Stimulated activated CD4-positive, alpha-beta T cell treated with anti-CD3 and anti-CD28 coated beads, TNF-alpha, amount 100 ng/mL, for 48 hours (primary cell): ENCODE data around the gene MAPKAPK2.

Experiments
- DNase-seq, 3 donors: peaks; one replicate each; pipeline ENCODE4 v3.0.0-alpha.2; 2020; ENCODE audit warnings: low read depth in 3 of 3

The MAPKAPK2 gene

DNA sequence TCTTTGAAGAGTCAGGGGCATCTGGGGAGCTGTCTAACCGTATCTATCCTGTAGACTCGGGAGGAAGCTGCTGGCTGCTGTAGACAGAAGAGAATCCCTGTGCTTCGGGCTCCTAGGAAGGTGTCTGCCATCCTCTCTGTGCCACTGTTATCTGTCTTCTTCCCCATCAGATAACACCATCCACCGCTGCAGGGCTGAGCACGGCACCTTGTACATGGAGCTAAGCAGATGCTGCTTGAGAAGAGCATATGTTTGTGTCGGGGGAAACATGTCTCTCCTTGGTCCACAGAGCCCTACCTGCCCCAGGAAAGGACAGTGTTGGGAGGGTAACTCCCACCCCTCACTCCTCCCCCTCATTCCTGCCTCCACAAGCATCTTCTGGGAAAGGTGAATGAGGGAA, 1.4 kb upstream of the MAPKAPK2 start:
- DNase-seq, result no peak

DNA sequence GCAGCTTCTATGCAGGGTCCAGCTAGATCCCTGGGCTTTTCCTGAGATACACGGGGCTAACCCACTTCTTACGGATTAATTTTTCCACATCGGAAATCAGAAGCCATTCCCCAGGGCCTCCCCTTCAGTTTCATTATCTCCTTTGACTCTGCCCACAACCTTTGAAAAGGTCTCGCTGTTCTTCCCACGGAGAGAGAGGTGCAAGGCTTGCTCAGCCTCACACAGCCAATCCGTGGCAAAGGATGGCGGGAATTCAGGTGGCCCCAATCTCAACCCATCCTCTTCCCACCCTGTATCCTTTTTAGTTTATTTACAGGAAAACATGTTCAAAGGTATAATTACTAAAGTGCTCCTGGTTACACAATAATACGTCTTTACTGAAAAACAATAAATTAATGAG, 702 bp upstream of the MAPKAPK2 start:
- no peak for DNase-seq

DNA sequence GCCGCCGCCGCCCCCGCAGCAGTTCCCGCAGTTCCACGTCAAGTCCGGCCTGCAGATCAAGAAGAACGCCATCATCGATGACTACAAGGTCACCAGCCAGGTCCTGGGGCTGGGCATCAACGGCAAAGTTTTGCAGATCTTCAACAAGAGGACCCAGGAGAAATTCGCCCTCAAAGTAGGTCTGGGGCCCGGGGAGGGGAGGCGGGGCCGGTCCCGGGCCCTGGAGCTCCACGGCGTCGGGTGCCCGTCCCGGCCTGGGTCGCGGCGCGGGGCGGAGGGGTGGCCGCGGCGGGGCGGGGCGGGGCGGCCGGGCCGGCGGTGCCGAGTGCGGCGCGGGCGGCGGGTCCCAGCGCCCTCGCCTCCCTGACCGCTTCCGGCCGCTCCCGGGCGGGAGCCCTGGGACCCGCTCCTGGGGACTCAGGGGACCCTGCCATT, 646 bp downstream of the MAPKAPK2 start:
- peak in 1 of 3 donors; percentile 45 for DNase-seq

DNA sequence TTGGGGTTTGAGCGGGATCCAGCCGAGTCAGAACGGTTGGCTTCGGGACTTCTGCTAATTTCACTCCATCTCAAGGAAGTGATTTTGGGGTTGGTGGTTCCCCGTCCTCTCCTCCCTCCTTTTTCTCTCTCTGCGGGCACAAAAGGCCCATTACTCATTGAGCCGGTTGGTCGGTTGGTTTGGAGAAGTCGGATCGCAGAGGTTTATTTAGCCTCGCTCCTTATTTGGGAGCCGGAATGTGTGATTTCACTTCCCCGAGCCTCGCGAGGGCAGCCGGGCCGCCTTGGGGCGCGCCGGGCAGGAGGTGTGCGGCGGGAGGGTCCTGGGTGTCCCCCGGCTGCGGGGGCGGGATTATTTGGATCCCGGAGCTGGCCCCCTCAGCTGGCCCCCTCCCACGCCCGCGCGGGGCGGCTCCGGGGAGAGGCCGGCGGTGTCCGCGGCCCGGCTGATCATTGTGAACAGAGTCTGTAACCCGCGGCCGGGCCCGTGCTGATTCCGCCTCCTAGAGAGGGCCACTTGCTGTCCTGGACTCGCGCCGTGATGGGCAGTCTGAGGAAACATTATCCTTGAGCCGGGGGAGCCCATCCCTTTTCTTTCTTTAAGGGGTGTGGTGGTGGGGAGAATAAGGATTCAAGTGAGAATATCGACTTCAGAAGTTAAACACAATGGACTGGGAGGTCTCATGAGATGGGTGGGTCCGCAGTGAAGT, 1.2 kb downstream of the MAPKAPK2 start:
- peak in 2 of 3 donors; percentile 32 to 44 for DNase-seq

DNA sequence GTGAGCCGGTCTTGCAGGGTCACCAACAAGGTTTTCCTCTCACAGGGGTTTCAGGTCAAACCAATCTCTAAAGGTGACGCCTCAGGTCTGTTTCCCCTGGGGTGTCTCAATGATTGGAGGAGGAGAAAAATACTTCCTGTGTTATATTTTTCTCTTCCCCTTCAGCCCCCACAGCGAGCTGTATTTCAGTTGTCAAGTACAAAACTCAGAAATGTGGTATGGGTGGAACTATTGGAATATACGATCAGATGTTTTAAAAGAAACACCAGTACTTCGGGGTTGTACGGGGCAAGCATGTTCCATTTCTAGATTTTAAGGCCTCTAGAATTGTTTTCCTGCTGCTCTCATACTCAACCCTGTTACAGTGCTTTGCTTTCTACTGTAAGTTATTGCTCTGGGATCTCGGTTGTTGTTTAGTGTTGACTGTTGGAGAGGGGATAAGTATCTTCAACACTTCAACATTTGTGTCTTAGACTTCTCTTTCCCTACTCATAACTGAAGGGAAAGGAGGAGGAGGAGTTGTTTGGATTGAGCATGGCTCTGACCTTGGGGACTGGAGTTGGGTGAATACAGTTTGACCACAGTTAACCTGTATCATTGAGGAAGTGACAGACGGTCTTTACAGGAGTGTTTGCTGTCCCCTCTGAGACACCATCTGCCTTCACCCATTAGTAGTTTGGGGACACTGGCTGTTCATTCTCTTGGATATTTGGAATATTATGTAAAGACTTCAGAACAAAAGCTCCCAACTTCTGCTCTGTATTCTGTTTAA, 2.0 kb downstream of the MAPKAPK2 start:
- DNase-seq, result no peak

DNA sequence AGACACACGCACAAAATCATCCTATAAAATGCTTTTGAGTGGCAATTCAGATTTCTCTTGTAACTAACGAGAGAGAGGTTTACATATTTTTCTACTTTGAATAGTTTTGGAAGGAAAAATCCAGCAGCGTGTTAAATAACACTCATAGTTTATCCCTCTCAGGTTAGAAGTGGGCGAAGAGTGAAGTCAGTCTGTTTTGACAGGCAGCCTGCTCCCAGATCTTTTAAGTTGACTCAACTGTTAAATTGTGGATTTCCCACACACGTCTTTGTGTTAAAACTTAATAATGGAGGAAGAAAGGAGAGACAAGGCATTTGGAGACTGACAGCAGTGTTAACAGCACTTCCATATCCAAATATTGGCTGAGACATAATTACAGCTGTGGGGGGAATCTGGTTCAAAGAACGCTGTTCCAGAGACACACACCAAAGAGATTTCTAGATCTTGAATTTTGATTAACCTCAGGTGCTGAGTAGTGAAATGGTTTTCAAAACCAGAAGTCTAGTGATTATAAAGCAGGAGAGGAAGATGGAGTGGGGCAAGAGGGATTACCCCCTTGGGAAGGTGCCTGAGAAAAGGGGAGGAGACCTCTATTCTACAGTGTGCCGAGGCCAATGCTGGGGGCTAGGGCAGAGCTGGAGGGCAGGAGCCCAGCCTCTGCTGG, 2.7 kb downstream of the MAPKAPK2 start:
- no peak for DNase-seq

DNA sequence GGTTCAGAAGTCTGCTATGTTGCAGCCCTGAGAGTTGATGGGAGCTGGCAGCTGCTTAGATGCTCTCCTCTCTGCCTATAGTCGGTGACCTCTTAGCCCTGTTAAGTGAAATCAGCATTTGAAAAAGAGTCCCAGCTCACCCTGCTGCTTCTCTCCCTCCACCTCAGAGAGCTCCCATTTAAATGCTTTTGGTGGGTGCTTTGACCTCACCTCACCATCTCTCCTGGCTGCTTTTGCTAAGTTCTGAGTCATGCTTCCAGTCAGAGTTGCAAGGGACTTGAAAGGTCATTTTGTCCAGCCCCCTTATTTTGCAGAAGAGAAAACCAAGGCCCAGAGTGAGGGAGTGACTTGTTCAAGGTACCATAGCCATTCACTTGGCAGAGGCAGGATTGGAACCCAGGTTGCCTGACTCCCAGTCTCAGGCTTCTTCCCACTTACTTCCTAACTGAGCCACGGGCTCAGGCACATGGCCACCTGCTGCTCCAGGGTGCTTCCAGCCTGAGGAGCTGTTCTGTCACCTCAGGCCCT, 3.3 kb downstream of the MAPKAPK2 start:
- DNase-seq, result no peak

DNA sequence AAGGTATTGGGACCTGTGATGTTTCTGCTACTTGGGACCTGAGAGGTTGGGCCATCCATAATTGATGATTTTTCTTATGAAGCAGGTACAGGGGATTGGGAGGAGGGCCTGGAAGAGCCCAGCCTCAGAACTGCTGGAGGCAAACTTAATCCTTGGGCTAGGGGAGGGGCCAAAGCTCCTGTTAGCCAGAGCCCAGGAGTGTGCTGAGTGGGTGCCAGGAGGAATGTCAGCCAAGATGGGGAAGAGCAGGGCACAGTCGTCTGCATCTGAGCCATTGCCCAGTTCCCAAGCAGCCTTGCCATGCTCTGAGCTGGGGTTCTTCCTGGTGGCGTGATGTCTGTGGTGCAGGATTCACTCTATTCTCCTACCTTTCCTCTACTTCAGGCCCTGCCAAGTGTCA, 5.8 kb downstream of the MAPKAPK2 start:
- DNase-seq, result no peak

DNA sequence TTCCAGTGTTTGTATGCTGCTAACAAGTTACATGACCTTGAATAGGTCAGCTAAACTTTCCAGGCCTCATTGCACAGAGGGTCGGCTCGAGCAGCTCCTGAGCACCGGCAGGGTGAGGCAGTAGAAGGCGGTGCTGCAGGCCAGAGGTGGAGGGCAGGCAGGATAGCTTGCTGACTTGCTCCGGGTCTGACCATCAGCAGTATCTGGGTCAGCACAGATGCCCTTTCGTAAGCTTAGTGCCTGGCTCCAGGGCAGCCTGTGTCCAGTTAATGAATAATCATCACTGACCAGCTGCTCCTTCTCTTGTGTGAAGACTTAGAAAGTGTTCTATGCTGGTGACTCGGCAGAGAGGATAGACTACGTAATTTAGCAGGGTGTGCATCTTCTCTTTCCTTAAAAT, 6.9 kb downstream of the MAPKAPK2 start:
- no peak for DNase-seq

DNA sequence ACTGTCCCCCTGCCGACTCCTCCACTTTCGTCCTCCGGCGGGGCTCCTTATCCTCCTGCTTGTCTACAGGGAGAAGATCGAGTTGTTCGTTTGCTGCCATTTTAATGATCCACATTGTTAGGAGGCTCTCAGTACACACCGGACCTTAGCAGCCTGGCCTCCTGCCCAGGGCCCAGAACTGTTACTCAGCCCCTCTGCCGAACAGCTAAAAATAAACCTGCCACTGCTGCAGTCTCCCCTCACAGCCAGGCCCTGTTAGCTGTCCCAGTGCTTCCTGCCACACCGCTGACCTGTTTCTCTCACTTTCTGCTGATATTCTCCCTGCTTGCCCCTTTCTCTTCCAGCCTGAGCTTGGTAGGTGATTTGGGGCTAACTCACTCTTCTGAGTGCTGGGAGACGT, 8.3 kb downstream of the MAPKAPK2 start:
- DNase-seq, result no peak

DNA sequence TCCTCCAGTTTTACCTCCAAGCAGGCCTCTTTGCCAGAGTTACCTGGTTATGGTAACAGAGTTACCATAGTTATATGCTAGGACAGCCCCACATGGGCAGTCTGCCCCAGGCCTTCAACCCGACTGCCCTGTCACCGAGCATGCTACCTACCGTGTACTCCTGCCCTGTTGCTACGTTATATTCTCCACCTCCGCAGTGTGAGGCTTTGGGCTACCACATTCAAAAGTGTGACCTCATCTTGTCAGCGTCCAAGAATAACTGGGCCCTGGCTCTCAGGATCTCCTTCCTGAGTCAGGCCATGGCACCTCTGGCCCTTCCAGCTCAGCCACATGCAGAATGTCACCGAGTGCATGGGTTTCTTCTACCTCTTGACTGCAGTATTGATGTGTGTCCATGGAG, 8.9 kb downstream of the MAPKAPK2 start:
- no peak for DNase-seq

DNA sequence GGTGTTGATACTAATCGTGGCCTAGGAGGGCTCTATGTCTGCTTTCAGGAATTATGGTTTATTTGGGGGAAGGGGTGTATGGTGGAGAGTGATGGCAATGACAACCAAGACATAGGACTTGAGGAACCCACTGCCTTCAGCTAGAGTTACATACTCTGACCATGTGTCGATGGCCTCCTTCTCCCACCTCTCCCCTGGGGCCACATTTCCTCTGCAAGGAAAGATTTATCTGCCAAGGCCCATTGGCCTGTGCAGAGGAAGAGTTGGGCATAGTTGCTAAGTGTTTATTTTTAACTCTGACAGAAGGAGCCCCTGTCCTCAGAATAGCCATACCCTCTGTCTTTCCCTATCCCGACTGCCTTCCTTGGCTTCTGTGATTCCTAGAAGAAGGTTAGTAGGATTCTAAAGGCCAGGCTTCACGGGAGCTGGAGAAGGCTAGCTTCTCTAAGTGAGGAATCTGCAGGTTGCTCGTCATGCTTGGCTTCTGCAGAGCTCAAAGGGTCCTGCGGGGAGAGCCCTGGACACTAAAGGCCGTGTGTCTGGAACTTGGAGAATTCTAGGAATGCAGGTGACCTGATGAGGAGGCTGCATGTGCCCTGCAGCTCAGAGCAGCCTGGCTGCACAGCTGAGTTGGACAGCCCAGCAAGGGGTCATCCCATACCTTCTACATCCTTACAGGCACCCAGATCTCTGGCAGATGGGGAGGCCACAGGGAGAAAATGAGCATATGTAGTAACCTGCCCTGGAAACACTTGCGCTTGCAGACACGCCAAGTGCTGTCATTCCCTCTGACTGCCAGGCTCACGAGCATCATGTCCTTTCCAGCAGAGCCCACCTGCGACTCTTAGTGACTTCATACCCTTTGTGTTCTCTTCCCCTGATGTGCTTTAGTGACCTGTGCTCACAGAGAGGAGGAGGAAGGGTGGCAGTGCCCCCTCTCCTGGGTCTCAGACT, 9.7 kb downstream of the MAPKAPK2 start:
- DNase-seq, result no peak

DNA sequence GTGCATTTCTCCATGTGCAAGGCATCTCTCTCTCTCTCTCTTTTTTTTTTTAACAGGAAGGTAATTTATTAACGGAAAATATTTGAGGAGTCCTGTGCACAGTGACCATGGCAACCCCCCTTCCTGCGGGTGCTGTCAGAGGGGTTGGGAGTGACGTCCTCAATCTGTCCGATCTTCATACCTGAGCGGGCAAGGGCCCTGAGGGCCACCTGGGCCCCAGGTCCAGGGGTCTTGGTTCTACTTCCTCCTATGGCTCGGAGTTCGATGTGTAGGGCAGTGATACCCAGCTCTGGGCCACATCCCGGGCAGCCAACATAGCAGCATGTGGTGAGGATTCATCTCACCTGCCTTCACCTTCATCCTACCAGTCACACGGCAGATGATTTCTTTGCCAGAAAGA, 11.0 kb downstream of the MAPKAPK2 start:
- no peak for DNase-seq

DNA sequence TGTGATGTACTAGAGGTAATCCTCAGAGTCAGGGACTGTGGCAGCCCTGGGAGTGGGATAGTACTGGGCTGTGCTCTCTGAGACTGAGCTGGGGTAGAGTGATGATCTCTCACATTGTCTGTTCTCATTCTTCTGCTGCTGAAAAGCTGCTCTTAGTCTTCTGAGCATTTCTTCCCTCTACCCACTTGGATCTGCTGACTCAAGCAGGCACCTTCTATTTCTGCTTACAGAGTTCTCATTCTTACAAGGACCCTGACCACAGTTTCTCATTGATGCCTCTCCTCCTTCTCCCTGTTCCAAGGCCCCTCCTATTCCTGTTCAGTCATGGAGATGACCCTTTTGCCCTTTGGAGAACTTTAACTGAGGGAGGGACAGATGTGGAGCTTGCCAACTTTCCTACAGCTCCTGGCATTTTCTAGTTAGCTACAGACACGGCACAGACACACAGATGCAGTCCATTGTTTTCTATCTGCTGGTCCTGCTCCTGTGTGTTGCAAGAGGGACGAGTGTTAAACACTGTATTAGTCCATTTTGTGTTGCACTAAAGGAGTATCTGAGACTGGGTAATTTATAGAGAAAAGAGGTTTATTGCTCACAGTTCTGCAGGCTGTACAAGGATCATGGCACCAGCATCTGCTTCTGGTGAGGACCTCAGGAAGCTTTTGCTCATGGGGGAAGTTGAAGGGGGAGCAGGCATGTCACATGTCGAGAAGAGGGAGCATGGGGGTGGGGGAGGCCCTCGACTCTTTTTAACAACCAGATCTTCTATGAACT, 12.3 kb downstream of the MAPKAPK2 start:
- no peak for DNase-seq

DNA sequence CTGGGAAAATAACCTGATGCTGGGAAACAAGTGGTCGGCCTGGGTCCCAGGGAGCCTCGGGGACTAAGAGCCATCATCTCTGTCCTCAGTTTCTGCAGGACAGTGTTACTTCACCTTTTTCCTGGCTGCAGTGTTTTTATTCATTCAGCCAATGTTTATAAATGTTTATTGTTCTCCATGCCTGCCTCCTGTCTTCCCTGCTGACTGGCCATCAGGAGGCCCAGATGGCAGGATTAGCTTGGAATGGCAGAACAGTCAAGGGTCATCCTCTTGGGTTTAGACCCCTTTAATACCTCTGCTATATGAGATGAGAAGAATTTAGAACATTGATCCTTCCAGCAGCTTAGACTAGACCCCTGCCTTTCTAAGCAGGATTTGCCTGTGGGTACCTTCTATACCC, 13.3 kb downstream of the MAPKAPK2 start:
- DNase-seq, result no peak

DNA sequence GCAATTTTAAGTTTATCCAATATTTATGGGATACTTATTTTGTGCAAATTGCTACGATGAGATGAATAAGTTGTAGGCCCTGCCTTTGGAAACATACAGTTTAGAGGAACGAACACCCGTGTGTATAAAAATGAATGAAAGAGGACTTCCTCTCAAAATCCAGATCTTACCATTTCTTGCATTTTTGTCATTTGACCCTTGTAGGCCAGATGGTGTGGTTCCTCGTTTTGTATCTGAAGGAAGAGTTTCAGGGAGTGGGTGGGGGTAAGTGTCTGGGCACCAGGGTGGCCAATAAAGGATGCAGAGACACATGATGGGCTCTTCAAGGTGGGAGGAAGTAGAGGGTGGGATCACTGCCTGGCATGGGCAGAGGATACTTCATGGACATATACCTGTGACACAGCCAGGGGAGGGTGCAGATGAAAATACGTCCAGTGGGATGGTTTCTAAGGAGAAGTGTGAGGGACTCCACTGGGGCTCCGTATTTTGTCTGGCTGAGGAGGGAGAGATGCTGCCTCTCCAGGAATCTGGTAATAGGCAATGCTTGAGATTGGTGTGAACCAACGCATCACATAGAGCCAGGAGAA, 14.4 kb downstream of the MAPKAPK2 start:
- no peak for DNase-seq

DNA sequence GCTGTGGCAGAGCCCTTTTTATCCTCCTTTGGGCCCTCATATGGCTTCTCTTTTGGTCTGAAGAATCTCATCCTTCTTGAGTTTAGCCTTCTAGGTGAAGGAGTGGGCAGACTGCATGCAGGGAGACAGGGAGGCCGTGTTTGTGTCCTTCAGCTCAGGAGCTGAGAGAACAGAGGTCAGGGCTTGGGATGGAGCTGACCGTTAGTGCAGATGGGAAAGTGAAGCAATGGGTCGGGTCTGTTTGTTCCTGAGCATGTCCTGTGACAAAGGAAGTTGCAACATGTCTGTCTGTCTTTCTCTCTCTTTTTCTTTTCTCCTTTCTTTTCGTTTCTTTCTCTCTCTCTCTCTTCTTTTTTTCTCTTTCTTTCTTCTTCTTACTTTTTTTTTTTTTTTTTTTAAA, 14.9 kb downstream of the MAPKAPK2 start:
- DNase-seq, result no peak

DNA sequence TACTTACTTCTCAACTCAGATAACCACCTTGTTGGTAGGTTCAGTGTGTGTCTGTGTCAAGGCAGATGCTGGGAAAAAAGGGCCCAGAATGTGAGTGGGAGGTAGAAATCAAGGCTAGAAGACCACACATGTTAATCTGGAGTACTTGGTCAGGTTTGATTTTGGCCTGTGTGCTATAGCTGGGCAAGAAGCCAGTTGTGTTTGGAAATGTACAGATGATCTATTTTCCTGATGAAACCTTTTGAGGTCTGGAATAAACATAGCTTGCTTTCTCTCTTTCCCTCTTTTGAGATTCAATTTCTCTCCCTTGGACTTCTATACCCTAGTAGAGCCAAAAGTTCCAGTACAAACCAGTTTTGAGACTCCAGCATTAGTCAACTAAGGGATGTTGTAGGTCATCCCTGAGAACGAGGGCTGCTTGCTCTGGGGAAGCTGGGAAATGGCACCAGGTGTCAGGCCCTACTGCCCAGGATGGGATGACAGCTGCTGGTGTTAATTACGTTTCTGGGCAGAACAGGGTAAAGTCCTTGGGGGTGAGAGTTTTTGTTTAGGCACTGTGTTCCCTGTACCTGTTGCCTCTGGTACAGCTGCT, 15.8 kb downstream of the MAPKAPK2 start:
- no peak for DNase-seq

DNA sequence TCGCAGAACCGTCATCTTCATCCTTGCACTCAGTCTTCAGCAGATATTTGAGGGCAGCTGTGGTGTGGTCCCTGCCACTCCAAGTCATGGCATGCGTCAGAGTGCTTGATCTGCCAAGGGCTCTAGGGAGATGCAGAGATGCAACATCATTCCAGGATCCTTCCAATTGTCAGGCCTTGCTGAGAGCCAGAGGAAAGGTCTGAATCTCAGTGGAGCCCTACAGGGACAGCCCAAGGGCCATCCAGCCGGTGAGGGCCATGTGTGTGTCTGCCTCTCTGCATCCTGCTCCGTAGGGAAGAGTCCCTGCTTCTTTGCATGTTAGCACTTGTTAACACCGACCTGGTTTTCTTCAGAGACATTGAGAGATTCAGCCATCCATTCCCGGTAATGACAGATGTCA, 17.6 kb downstream of the MAPKAPK2 start:
- DNase-seq, result no peak

DNA sequence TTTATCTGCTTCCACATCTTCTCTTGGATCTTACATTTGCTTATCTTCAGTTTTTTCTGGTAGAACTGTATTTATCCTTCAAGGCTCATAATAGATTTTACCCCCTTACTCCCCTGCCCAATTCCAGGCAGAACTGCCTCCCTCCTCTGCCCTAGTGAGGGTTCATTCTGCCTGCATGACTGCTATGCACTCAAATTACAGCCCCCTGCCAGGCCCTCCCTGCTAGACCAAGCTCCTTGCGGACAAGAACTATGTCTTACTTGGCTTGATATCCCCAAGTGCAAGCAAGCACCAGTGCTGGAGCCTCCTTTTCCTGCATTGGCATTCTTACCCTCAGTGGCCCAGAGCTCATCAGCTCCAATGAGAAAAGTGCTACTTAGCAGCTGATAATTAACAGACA, 18.1 kb downstream of the MAPKAPK2 start:
- no peak for DNase-seq
